ENCODE measurements around the gene GAPVD1.

The GAPVD1 gene

GRCh38 chr9:125405938-125406809, 144.5 kb downstream of the GAPVD1 start:
- no peak for DNase-seq (ENCODE audit: low spot score)

- DNase-seq (ENCODE audit: low spot score): no peak
Measured at GRCh38 chr9:125406810-125407087, 145.1 kb downstream of the GAPVD1 start.

- DNase-seq (ENCODE audit: low spot score): no peak
Measured at GRCh38 chr9:125407432-125407973, 145.9 kb downstream of the GAPVD1 start.

GRCh38 chr9:125407974-125408900, 146.6 kb downstream of the GAPVD1 start:
- peak; percentile 66 for DNase-seq (ENCODE audit: low spot score)

- no peak for DNase-seq (ENCODE audit: low spot score)
Measured at GRCh38 chr9:125409217-125409636, 147.6 kb downstream of the GAPVD1 start.

- peak; percentile 46 for DNase-seq (ENCODE audit: low spot score)
Measured at GRCh38 chr9:125409637-125410521, 148.3 kb downstream of the GAPVD1 start.

- no peak for DNase-seq (ENCODE audit: low spot score)
Measured at GRCh38 chr9:125410522-125410894, 148.9 kb downstream of the GAPVD1 start.

- no peak for DNase-seq (ENCODE audit: low spot score)
Measured at GRCh38 chr9:125411171-125411756, 149.6 kb downstream of the GAPVD1 start.

- DNase-seq (ENCODE audit: low spot score): no peak
Measured at GRCh38 chr9:125412166-125412565, 150.5 kb downstream of the GAPVD1 start.

GRCh38 chr9:125413579-125413978, 152.0 kb downstream of the GAPVD1 start:
- DNase-seq (ENCODE audit: low spot score): no peak

- no peak for DNase-seq (ENCODE audit: low spot score)
Measured at GRCh38 chr9:125415583-125416460, 154.2 kb downstream of the GAPVD1 start.

- no peak for DNase-seq (ENCODE audit: low spot score)
Measured at GRCh38 chr9:125416517-125416916, 154.9 kb downstream of the GAPVD1 start.
